Effector memory CD4-positive, alpha-beta T cell (primary cell): ENCODE data around the gene JKAMP.

Source experiments
- DNase-seq, 3 donors: peaks; one replicate each; pipeline ENCODE4 v3.0.0-alpha.2; 2020
- H3K27ac ChIP-seq: 2 replicates; pipeline ENCODE4 v1.7.0; 2013; ENCODE audit warnings: mild to moderate bottlenecking, low read length, moderate library complexity; ENCODE audit not compliant: insufficient read depth, poor library complexity, severe bottlenecking
- H3K27me3 ChIP-seq: replicated peaks from 2 replicates; pipeline ENCODE4 v1.7.0; 2013; ENCODE audit warnings: mild to moderate bottlenecking, low read length; ENCODE audit not compliant: insufficient read depth, control insufficient read depth, poor library complexity, severe bottlenecking
- H3K36me3 ChIP-seq: 2 replicates; pipeline ENCODE4 v1.7.0; 2013; ENCODE audit warnings: mild to moderate bottlenecking, low read length, moderate library complexity; ENCODE audit not compliant: control insufficient read depth, insufficient read depth
- H3K4me1 ChIP-seq: 2 replicates; pipeline ENCODE4 v1.7.0; 2013; ENCODE audit warnings: low read length, mild to moderate bottlenecking; ENCODE audit not compliant: control insufficient read depth, insufficient read depth, poor library complexity, severe bottlenecking
- H3K4me3 ChIP-seq: 2 replicates; pipeline ENCODE4 v1.7.0; 2013; ENCODE audit warnings: low read length, low read depth, mild to moderate bottlenecking; ENCODE audit not compliant: insufficient read depth, poor library complexity, severe bottlenecking
- H3K9me3 ChIP-seq: 2 replicates; pipeline ENCODE4 v1.7.0; 2013; ENCODE audit warnings: mild to moderate bottlenecking, low read length, moderate library complexity; ENCODE audit not compliant: control insufficient read depth

The JKAMP gene

DNA sequence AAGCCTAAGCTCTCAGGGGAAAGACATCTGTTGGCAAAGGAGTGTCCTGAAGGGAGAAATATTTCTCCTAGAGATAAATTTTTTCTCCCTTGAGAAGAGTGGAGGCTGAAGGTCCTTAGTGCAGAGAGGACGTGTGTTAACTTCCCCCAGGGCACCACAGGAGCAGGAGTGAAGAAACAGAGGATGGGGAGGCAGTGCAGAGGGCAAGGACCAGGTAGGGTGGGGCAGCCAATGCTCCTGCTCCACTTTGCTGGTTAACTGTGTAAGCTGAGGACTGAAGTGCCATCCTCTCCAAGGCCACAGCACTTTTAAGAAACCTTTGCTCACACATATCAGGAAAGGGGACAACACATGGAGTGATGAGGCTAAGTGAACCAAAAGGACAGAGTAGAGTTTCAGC is 4.2 kb upstream of the JKAMP start:
- Histone ChIP-seq H3K4me1 (peaks cover 13% of the 10 kb centered on the region), H3K27me3 (no peaks in the 10 kb centered on the region), H3K9me3 (no peaks in the 10 kb centered on the region), H3K4me3 (no peak overlapping the region), H3K36me3 (peaks cover 6% of the 10 kb centered on the region), H3K27ac (no peak overlapping the region)
- no peak for DNase-seq

DNA sequence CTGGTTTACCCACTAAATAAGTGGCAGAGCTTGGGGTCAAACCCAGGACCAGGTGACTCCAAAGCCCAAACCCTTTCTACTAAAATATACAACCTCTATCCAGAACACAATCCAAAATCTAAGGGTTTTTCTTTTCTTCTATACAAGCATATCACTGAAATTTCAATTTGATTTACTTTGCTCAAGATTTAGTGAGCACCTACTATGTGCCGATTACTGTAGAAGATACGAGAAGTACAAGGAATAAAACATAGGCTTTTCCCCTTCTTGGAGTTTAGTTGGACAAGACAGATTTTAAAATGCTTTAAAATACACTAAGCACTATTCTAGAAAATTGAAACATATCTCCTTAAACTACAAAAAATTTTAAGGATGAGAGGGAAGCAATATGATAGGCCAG is 2.9 kb upstream of the JKAMP start:
- Histone ChIP-seq H3K4me3 (no peak overlapping the region), H3K27ac (no peak overlapping the region), H3K9me3 (no peaks in the 10 kb centered on the region), H3K4me1 (peaks cover 21% of the 10 kb centered on the region), H3K36me3 (no peaks in the 10 kb centered on the region), H3K27me3 (no peaks in the 10 kb centered on the region)
- no peak for DNase-seq

DNA sequence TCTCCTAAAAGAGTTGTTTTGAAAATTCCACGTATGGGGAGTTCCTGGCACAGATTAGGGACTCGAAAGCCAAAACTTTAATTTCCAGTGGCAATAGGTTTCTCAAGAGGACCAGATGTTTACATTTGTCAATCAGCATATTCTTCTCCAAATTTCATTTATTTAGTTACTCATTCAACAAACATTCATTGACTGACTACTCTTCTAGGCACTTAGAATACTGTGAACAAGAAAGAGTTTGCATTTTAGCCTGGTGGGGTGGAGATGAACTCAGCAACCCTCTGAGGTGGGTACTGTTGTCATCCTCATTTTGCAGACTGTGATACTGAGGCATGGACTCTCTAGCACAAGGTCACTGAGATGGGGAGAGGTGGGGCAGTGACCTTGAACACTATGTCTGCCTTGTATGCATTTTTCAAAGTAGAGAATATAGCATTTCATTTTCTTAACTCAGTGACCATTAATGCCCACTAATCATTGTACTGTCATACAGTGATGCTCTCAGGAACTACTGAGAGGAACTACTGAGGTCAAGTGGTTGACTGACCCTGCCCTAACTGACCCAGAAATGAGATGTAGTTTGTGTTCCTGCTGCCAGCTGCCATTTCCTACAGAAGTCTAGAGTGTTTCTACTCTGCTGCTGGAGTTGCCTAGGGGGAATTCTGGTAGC is 2.3 kb upstream of the JKAMP start:
- no peaks in the 10 kb centered on the region for H3K9me3 ChIP-seq
- no peak for DNase-seq
- peaks cover 21% of the 10 kb centered on the region for H3K4me1 ChIP-seq
- no peaks in the 10 kb centered on the region for H3K36me3 ChIP-seq
- no peaks in the 10 kb centered on the region for H3K27me3 ChIP-seq
- no peak overlapping the region for H3K4me3 ChIP-seq
- H3K27ac ChIP-seq: no peak overlapping the region

DNA sequence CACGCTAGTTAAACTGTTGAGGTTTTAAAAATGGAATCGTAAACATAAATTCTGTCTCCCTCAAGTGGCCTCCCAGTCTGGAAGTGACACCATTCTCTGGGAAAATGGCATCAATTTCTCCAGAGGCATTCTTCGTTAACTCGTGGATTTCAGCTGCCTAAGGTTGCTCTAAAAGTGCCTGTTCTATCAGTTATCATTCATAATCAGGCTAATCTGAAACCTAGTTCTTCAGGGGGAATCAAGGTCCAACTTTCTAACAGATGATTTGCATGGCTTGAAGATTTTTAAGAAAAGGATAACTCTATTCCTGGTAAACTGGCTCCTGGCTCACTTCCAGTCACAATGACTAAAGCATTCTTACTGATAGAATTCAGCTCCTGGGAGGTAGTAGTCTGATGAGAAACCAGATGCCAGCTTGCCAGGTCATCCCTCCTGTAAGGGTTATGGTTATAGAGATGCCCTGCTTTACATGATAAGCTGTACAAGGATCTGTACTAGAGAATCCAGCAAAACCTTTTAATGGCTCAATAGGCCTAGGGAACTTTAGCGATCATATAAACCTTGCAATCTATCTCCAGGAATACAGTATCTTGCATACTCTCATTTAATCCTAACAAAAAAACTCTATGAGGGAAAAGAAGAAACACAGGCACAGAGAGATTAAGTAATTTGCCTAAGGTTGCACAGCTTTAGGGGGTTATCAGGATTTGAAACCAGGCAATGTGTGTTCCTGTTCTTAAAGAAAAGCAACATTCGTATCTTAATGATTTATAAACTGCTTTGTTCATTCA is 1.6 kb upstream of the JKAMP start:
- DNase-seq: no peak
- Histone ChIP-seq H3K9me3 (no peaks in the 10 kb centered on the region), H3K27me3 (no peaks in the 10 kb centered on the region), H3K4me1 (peaks cover 21% of the 10 kb centered on the region), H3K36me3 (no peaks in the 10 kb centered on the region), H3K4me3 (peak overlapping the region; percentile 99), H3K27ac (no peak overlapping the region)

DNA sequence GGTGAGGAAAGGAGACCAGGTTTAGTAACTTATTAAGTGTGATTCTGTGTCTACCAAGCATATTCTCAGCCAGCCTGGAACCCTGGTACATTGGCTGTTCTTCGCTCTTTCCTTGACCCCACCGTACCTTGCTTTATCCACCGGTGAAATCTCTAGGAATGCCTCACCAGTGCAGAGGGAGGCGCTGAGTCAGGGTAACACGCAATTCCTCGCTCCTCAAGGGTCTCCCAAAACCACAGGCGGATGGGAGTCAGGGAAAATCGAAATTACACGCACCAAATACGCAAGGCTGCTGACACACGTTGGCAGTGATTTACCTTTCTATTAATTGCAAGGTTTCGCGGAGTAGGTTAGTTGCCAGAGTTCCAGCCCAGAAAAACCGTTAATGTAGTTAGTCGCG is 954 bp upstream of the JKAMP start:
- Histone ChIP-seq H3K9me3 (no peaks in the 10 kb centered on the region), H3K27ac (peak overlapping the region; percentile 80)
- no peak for DNase-seq

DNA sequence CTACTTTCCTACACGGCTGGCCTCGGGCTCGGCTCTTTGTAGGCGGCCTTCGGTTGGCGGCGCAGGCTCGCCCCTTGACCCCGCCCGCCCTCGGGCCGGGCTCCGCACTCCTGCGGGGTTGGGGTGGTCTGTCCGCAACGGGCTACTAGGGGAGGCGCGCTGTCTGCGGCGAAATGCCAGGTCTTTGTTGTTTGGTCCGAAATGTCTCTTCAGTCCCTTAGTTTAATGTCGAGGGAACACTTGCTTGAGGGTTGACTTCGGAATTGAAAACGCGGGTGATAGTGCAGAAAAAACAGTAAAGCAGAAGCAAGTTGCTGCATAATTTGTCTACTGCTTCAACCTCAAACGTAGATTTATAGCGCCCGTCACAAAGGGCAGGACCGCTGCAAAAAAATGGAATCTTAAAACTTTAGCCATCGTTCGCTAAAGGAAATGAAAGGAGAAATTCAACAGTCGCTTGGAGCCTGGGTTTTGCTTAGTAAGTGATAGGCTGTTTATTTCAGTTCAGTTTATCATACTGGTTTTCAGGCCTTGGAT is 390 bp downstream of the JKAMP start:
- Histone ChIP-seq H3K4me3 (peak overlapping the region; percentile 99), H3K9me3 (no peaks in the 10 kb centered on the region), H3K27ac (peak overlapping the region; percentile 80), H3K36me3 (peaks cover 16% of the 10 kb centered on the region), H3K4me1 (peaks cover 21% of the 10 kb centered on the region), H3K27me3 (no peaks in the 10 kb centered on the region)
- DNase-seq: no peak

More for the DNA sequence above, 954 bp upstream of the JKAMP start:
- no peaks in the 10 kb centered on the region for H3K27me3 ChIP-seq
- peaks cover 3% of the 10 kb centered on the region for H3K36me3 ChIP-seq
- peaks cover 21% of the 10 kb centered on the region for H3K4me1 ChIP-seq
- H3K4me3 ChIP-seq: peak overlapping the region; percentile 99

DNA sequence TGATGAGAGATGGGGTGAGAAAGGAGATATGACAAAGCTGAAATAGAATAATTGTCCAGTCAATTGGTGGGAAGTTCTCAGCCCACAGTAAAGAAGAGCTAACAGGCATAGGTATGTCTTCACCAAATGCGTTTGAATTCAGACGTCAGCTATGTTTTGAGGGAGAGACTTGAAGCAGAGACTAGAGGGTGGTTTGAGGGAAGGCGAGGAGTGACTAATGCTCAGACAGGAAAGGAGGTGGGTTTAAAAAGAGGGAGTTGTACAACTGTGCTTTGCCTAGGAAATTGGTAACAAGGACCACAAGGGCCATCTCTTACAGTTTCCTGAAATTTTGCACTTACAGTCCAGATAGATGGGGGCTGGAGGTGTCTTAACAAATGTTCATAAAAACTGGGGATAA is 6.4 kb downstream of the JKAMP start:
- Histone ChIP-seq H3K27me3 (no peaks in the 10 kb centered on the region), H3K36me3 (peaks cover 50% of the 10 kb centered on the region), H3K27ac (no peak overlapping the region), H3K9me3 (no peaks in the 10 kb centered on the region), H3K4me1 (peaks cover 2% of the 10 kb centered on the region), H3K4me3 (no peak overlapping the region)
- no peak for DNase-seq

DNA sequence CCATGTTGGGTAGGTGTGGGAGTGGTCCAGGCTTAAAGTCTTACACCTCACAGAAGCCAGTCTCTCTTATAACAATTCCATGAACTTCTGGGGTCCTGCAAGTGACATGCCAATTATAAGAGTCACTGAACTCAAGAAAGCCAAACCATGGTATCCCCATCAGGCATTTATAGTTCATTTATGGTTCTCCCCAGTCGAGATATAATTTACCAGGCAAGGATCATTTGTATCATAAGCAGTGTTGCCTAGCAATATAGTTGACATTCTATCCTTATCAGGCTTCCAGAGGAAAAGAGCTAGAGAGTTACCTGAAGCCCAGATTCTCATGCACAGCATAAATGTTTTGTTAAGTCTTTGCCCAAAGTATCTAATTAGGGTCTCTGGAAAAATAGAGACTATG is 8.1 kb downstream of the JKAMP start:
- DNase-seq: no peak
- no peaks in the 10 kb centered on the region for H3K27me3 ChIP-seq
- no peaks in the 10 kb centered on the region for H3K9me3 ChIP-seq
- no peaks in the 10 kb centered on the region for H3K4me1 ChIP-seq
- peaks cover 59% of the 10 kb centered on the region for H3K36me3 ChIP-seq
- H3K27ac ChIP-seq: no peak overlapping the region
- no peak overlapping the region for H3K4me3 ChIP-seq

DNA sequence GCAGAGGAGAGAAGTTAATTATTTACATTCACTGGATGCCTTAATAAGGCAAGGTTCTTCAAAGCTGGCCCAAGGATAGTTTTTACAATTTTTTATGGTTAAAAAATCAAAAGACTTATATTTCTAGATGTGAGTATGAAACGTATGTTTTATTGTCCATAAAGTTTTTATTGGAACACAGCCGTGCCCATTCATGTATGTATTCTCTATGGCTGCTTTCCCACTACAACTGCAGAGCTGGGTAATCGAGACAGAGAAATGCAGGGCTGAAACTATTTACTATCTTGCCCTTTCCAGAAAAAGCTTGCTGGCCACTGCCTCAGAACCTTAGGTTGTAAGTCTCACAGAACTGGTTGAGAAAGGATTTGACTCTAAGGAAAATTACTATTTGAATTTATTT is 16.4 kb downstream of the JKAMP start:
- H3K27me3 ChIP-seq: no peaks in the 10 kb centered on the region
- H3K4me1 ChIP-seq: peaks cover 5% of the 10 kb centered on the region
- peaks cover 26% of the 10 kb centered on the region for H3K36me3 ChIP-seq
- no peak for DNase-seq
- no peaks in the 10 kb centered on the region for H3K9me3 ChIP-seq
- H3K4me3 ChIP-seq: no peak overlapping the region
- H3K27ac ChIP-seq: no peak overlapping the region

DNA sequence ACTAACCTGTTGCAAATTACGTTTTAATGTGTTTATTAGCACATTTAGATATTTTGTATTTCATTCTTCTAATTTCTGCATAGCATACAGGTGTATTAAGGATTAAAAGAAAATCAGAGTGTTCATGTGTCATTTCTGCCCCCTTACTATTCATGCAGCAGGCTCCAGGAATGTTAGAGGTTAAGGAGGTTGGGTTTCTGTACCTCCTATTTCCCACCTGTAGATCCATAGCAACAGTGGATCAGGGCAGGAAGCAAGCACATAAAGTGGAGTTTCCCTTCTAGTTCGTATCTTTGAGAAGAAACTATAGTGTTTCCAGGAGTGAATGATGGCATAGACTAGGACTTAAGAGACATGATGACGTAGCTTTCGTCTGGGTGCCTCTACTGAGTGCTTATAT is 18.9 kb downstream of the JKAMP start:
- Histone ChIP-seq H3K4me1 (peaks cover 5% of the 10 kb centered on the region), H3K4me3 (no peak overlapping the region), H3K36me3 (peaks cover 15% of the 10 kb centered on the region), H3K27me3 (no peaks in the 10 kb centered on the region), H3K27ac (no peak overlapping the region), H3K9me3 (no peaks in the 10 kb centered on the region)
- DNase-seq: no peak
